Left ventricle myocardium superior (tissue), 1 donor: Measurements from ENCODE around the gene DCUN1D2. TPM values are rescaled to one million over a fixed set of nuclear protein-coding genes. Genes with fewer than 3 reads are reported as not detected.
"Not testable (repeated sequence)": the region's sequence is repeated elsewhere in the genome, so short reads cannot be mapped to it uniquely, and the experiment has no call there.

ENCODE experiments used
- ATAC-seq: fragments of 200-7000 bp; cut with Tn5 transposase; one replicate; pipeline ENCODE4 v1.9.1; 2020; ENCODE audit warnings: mild to moderate bottlenecking, moderate library complexity
- DNase-seq: peaks from one replicate; pipeline ENCODE4 v3.0.0-alpha.2; 2020
- intact Hi-C: fragments of 100-400 bp; cut with micrococcal nuclease; formaldehyde crosslinking; loops from one replicate; pipeline ENCODE4 v1.11.0; 2022
- total RNA-seq: library from RNA; stranded (reverse); fragmentation: NEBNext Ultra II Directional; extraction: Animal tissue kit (Norgen Biotek cat#: 25700); gene quantifications from one replicate; pipeline ENCODE4 v1.2.1, GENCODE V29; 2021
- donor health status: DM: no; HTN: yes; CAD: no; lungs with severe emphysema.

Gene DCUN1D2
- total RNA-seq, 1 donor from 2014 or later, result 242 TPM

- ATAC-seq, intact Hi-C loops, DNase-seq: not testable (repeated sequence)
Observed at GRCh38 chr13:113435907-113436306, 54.6 kb downstream of the DCUN1D2 start.

DNA sequence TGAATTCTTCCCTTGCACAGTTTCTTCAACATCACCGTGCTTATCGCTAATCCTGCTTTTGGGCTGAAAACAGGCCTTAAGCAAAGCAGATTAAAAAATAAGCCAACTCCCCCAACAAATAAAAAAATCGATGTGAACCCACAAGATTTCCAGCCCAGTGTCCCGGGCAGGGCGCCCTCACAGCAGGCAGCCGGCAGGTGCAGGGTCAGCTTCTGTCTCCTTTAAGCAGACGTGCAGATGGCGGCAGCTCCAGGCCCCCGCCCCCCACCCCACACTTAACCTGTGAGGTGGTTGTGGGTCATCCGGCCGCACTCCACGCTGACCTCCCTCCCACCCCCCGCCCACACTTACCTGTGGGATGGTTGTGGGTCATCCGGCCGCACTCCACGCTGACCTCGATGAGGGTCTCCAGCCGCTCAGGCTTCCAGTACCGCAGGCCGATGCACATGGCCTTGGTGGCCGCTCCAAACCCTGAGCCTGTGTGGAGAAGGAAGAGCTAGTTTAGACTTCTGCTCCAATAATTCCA is 57.1 kb downstream of the DCUN1D2 start:
- no peak for DNase-seq
- intact Hi-C loops, result no loop called here
- ATAC-seq, result no peak

DNA sequence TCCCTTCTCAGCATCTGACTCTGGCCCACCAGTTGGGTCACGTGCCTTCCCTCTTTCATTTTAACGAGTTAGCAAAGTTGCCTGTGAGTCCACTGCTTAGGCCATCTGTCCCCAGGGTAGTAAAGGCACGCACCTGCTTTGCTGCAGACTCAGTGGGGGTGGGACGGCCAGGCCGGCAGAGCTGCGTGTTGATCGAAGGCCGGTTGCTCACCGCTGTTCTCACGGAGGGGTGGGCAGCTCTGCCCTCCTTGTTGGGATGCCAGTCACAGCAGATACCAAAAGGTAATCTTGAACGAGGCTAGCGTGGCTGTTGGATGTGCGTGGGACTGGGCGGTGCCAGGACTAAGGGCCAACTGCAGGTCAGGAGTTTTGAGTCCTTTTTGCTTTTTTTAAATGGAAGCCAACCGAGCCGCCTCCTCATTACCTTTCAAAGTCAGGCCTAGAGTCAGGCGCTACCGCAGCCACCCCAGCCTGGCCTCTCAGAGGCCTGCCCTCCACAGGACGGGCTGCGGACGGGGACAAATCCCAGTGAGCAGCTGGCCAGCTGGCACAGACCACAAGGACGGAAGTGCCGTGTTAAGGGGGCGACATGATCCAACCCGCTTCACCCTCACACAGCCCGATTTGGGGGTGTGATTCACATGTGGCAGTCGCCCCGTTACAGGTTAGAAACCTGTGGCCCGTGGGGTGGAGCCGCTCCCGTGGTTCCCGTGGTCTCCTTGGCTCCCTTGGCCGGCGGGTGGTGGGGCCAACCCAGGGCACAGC is 57.8 kb downstream of the DCUN1D2 start:
- peak; percentile 48 for DNase-seq
- intact Hi-C loops, result no loop called here
- ATAC-seq, result peak; percentile 45

DNA sequence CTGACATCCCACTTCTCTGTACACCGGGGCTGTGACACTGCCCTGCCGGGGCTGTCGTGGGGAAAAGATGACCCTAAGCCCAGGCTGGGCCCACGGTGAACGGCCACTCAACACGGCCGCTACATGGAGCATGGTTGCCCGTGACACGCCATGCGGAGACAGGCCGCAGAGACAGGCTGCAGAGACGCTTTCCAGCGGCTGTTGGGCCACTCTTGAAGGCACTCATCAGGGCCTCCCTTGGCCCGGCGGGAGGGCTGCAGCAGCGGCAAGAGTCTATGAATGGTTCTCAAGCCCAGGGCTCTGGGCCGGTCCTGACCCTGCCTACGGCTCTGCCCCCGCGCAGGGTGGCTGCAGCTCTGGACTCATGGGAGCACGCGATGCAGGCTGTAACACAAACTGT is 59.3 kb downstream of the DCUN1D2 start:
- ATAC-seq, result peak; percentile 9
- DNase-seq, result no peak
- intact Hi-C loops, result no loop called here

DNA sequence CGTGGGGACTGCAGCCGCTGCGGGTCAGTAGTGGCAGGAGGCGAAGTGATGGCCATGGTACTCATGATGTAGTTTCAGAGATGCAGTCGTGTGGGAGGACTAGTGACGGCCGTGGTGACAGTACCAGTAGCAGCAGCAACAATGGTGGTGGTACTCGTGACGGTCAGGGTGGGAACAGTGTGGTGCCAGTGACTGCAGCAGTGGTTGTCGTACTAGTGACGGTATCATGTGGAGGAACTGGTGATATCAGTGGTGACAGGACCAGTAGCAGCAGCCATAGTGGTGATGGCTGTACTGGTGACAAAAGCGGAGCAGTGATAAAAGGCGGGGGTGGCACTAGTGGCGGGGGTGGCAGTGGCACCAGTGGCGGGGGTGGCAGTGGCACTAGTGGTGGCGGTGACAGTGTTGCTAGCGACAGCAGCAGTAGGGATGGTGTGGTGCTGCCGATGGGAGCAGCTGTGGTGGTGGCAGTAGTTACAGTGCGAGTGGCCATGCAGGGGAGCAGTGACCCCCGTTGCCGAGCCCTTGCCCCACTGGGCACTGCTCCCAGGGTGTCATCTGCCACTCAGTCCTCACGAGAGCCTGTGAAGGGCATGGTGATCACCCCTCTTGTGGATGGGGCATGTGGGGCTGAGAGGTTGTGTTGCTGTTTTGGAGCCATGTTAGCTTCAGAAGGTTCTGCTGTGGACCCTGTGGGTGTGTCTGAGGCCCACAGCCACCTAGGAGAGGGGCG is 60.0 kb downstream of the DCUN1D2 start:
- ATAC-seq (peak; percentile 63), DNase-seq (no peak)

GRCh38 chr13:113429608-113429985 is 60.9 kb downstream of the DCUN1D2 start:
- DNase-seq, result no peak
- intact Hi-C loops, result no loop called here

More for the DNA sequence above, 60.0 kb downstream of the DCUN1D2 start:
- intact Hi-C loops, result no loop called here

DNA sequence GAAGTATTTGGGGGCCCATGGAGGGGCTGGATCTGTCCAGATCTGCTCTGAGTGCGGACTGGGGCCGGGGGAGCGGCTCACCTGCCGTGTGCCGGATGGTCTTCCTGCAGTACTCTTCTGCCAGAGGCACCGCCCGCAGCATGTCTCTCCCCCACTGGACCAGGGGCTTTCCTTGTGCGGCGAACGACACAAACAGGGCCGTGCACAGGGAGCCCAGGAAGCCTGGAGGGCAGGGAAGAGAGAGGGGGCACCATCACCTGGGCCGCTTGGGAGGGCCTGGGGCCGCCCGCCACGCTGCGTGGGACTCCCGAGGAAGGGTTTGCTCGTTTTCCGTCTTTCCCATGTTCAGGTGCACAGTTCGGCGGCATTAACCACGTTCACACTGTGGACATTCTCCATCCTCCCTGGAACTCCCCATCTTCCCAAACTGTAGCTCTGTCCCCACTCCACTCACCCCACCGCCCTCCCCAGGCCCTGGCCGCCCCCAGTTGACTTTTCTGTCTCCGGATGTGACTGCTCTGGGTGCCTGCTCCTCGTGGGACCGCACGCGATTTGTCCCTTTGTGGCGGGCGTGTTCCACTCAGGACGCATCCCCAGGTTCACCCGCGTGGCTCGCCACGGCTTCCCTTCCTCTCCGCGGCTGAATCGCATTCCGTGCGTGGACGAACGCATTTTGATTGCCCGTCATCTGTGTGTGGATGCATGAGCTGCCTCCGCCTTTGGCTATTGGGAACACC is 61.5 kb downstream of the DCUN1D2 start:
- DNase-seq (no peak), ATAC-seq (no peak)
- intact Hi-C loops, result no loop called here

More at GRCh38 chr13:113429608-113429985, 60.9 kb downstream of the DCUN1D2 start:
- ATAC-seq, result no peak

GRCh38 chr13:113428469-113428865 is 62.0 kb downstream of the DCUN1D2 start:
- DNase-seq, result no peak
- intact Hi-C loops, result no loop called here
- ATAC-seq, result no peak

DNA sequence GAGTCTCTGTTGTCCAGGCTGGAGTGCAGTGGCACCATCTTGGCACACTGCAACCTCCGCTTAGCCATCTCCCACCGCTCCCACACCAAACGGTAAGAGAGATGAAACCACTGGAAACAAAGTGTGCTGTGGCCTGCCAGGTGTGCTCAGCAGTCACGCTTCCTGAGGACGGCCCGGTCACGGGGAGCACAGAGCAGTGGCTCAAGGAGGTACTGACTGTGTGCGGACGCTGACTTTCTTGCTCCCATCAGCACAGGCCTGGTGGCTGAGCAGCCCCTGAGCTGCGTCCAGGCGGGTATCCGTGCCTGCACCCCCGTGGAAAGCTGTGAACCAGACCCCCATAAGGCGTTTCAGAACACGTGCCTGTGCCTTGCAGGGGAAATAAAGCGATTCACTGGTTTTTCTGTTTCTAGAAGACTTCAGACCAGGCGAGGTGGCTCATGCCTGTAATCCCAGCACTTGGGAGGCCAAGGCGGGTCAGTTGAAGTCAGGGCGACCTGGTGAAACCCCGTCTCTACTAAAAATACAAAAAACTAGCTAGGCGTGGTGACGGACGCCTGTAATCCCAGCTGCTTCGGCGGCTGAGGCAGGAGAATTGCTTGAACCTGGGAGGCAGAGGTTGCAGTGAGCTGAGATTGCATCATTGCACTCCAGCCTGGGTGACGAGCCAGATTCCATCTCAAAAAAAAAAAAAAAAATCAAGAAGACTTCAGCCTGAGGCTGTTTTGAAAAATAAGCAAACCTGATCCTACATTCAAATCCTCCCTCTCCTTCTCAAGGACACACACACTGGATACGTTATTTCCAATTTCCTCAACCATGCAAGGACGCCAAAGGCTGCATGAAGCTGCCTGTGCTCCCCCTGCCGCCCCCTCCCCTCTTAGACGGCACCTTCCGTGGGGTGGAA is 62.7 kb downstream of the DCUN1D2 start:
- intact Hi-C loops, result no loop called here
- no peak for DNase-seq
- ATAC-seq, result no peak

- no peak for ATAC-seq
- no peak for DNase-seq
- intact Hi-C loops, result no loop called here
Observed at GRCh38 chr13:113426591-113426986, 63.9 kb downstream of the DCUN1D2 start.

DNA sequence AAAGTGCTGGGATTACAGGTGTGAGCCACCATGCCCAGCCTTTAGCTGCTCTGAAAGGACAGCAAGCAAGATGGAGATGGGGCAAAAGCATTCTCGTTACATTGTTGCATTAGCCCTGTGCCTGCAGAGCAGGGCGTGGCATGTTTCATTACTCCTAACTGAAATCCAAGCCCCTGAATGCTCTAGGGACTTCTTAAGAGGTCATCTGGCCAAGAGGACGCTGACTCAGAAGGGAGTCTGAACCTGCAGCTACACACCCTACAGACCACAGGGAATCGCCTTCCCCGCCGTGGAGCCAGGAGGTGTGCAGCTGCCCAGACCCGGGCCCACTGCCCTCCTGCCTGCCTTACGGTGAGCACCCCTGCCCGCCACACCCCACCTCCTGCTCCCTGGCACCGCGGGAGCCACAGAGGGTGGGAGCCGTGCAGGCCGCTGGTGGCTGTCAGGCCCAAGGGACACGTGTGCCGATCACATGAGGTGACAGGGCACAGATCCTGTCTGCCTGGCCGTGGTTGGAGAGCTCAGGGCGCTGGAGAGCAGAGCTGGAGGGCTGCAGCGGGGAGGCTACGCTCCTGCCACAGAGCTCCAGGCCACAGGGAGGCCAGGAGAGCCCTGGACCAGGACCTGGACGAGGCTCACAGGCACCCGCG is 64.4 kb downstream of the DCUN1D2 start:
- ATAC-seq, result no peak
- no peak for DNase-seq
- intact Hi-C loops, result no loop called here

- DNase-seq (no peak), ATAC-seq (peak; percentile 6)
- intact Hi-C loops, result no loop called here
Observed at GRCh38 chr13:113423520-113424163, 66.9 kb downstream of the DCUN1D2 start.

DNA sequence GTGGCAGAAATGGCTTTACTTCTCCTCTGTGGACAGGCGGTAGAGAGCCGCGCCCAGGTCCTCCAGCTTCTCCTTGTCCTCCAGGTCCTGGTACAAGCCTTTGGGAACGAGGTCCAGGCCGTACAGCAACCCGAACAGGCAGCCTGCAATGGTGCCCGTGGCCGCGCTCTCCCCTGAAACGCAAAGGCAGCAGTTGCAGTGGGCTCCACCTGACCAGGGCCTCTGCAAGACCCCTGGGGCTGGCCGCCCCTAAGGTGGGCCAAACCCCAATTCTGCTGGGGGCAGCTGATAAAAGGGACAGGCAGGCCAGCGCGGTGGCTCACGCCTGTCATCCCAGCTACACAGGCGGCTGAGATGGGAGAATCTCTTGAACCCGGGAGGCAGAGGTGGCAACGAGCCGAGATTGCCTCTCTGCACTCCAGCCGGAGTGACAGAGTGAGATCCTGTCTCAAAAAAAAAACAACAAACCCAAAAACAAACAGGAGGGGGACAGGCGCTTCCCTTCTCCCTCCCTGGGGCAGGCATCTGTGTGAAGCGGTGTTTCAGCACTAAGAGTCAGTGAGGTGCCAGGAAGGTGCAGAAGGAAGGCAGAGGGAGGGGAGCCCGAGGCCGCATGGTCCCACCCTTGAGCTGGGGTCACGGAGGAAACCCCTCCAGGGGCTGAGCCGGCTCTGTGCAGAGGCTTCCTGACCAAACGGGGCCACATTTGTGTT is 67.5 kb downstream of the DCUN1D2 start:
- DNase-seq (no peak), ATAC-seq (no peak)
- intact Hi-C loops, result no loop called here

- ATAC-seq (no peak), DNase-seq (no peak)
- intact Hi-C loops, result no loop called here
Observed at GRCh38 chr13:113421673-113422270, 68.7 kb downstream of the DCUN1D2 start.

DNA sequence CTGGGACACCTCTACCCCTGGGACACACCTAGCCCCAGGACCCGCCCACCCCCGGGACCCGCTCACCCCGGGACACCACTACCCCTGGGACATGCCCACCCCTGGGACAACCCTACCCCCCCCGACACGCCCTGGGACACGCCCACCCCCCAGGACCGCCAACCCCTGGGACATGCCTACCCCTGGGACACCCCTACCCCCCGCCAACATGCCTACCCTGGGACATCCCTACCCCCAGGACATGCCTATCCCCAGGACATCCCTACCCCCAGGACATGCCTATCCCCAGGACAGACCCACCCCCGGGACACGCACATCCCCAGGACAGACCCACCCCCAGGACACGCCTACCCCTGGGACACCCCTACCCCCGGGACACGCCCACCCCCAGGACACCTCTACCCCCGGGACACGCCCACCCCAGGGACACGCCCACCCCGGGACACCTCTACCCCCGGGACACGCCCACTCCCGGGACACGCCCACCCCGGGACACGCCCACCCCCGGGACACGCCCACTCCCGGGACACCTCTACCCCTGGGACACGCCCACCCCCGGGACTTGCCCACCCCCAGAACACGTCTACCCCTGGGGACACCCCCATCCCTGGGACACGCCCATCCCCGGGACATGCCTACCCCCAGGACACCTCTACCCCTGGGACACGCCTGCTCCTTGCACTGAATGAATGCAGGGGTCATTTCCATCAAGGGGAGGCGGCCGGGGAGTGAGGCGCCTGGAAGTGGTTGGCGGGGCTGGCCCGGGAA is 69.5 kb downstream of the DCUN1D2 start:
- no peak for DNase-seq
- intact Hi-C loops, result no loop called here
- ATAC-seq, result peak; percentile 18

GRCh38 chr13:113420232-113420631 is 70.3 kb downstream of the DCUN1D2 start:
- intact Hi-C loops, result no loop called here
- DNase-seq (no peak), ATAC-seq (no peak)
